ENCODE measurements around the gene WDR76.

- TF ChIP-seq CTCF (IDR thresholded peaks at IDR 0.05) (peak; percentile 68 to 81 (median 74)), POLR2AphosphoS5 (IDR thresholded peaks at IDR 0.05) (peak; percentile 37 to 52 (median 43))
Observed at GRCh38 chr15:43777267-43777914, 49.4 kb upstream of the WDR76 start.
